Kidney epithelial cell (primary cell): Measurements from ENCODE around the gene DHDDS. TPM values are rescaled to one million over a fixed set of nuclear protein-coding genes. Genes with fewer than 3 reads are reported as not detected.

Experiments used
- DNase-seq: peaks from one replicate; pipeline ENCODE4 v3.0.0-alpha.2; 2010; ENCODE audit warnings: low read depth
- H3K27me3 ChIP-seq: 2 replicates; pipeline ENCODE4 v1.6.0; 2011; ENCODE audit warnings: low read length; ENCODE audit not compliant: control insufficient read depth, insufficient read depth
- H3K36me3 ChIP-seq: 2 replicates; pipeline ENCODE4 v1.5.1; 2011; ENCODE audit warnings: low read length; ENCODE audit not compliant: control insufficient read depth, insufficient read depth
- H3K4me3 ChIP-seq: 2 replicates; pipeline ENCODE4 v1.5.1; 2011; ENCODE audit warnings: low read depth, mild to moderate bottlenecking, control low read depth, low read length
- CTCF ChIP-seq: IDR thresholded peaks from 2 replicates; pipeline ENCODE4 v1.5.1; 2011; ENCODE audit warnings: mild to moderate bottlenecking, moderate library complexity, low read length, control low read depth, inconsistent platforms; ENCODE audit not compliant: insufficient read depth, poor library complexity, severe bottlenecking
- total RNA-seq: library from RNA; depleted of rRNA; stranded (reverse); fragments of >200 nt; gene quantifications from 2 replicates; pipeline ENCODE4 v1.2.3, GENCODE V29; 2015

The DHDDS gene
- total RNA-seq, 1 donor from 2014 or later = 52.7 TPM

- TF ChIP-seq CTCF = no peak
- DNase-seq = no peak
- Histone ChIP-seq H3K4me3 (no peak overlapping the region), H3K36me3 (no peaks in the 10 kb centered on the region), H3K27me3 (peaks cover 18% of the 10 kb centered on the region)
These were observed 26.7 kb upstream of the DHDDS start for GRCh38 chr1:26405281-26405915.

GRCh38 chr1:26408604-26409003 lies 23.5 kb upstream of the DHDDS start:
- H3K36me3 ChIP-seq = no peaks in the 10 kb centered on the region
- peaks cover 50% of the 10 kb centered on the region for H3K27me3 ChIP-seq
- no peak overlapping the region for H3K4me3 ChIP-seq
- no peak for TF ChIP-seq CTCF
- no peak for DNase-seq

- no peak overlapping the region for H3K4me3 ChIP-seq
- H3K27me3 ChIP-seq = peaks cover 48% of the 10 kb centered on the region
- no peak for TF ChIP-seq CTCF
- no peaks in the 10 kb centered on the region for H3K36me3 ChIP-seq
- DNase-seq = no peak
These were observed 22.8 kb upstream of the DHDDS start for GRCh38 chr1:26409191-26409807.

GRCh38 chr1:26410706-26411623 lies 21.2 kb upstream of the DHDDS start, which contains the start of gene LIN28A:
LIN28A (plus strand) TSS chr1:26410817; CDS start chr1:26410892, 75 bp downstream.
- Histone ChIP-seq H3K4me3 (no peak within 1 kb of the TSS), H3K27me3 (peaks cover 61% of the 10 kb centered on the region), H3K36me3 (no peaks in the 10 kb centered on the region)
- no peak for DNase-seq
- TF ChIP-seq CTCF = no peak

- TF ChIP-seq CTCF = no peak
These were observed 20.5 kb upstream of the DHDDS start for GRCh38 chr1:26411624-26412074.

More at GRCh38 chr1:26411624-26412074, 20.5 kb upstream of the DHDDS start:
- H3K36me3 ChIP-seq = no peaks in the 10 kb centered on the region
- H3K4me3 ChIP-seq = no peak overlapping the region
- peaks cover 66% of the 10 kb centered on the region for H3K27me3 ChIP-seq
- no peak for DNase-seq
